ENCODE measurements around the gene FHAD1.

- TF ChIP-seq FOS (IDR thresholded peaks at IDR 0.05; ENCODE audit: borderline replicate concordance, insufficient read depth, low read length) (no peak), CTCF (IDR thresholded peaks at IDR 0.05; ENCODE audit: extremely low read depth in 1 of 2, insufficient read depth in 1 of 2, low read depth in 1 of 2, low read length in 2 of 2) (no peak), POLR2A (IDR thresholded peaks at IDR 0.05; ENCODE audit: low read depth, low read length) (no peak), EZH2 (IDR thresholded peaks at IDR 0.05; ENCODE audit: borderline replicate concordance, low read depth, low read length, severe bottlenecking) (no peak), MYC (IDR thresholded peaks at IDR 0.05; ENCODE audit: low read depth, low read length) (no peak)
Observed at GRCh38 chr1:15204931-15205330, 42.1 kb upstream of the FHAD1 start.

Data from endothelial cell of umbilical vein (primary cell).